Cardiac muscle cell (in vitro differentiated cells and primary cell): ENCODE measurements around the gene GPC5. TPM values are rescaled to one million over a fixed set of nuclear protein-coding genes. Genes with fewer than 3 reads are reported as not detected.

Experiments used
- DNase-seq, 2 donors: peaks; one replicate each; pipeline versions ENCODE4 v3.0.0 to v3.0.0-alpha.2; 2010 to 2017; ENCODE audit warnings: low read depth in 1 of 2, low spot score in 1 of 2
- H3K27ac ChIP-seq: fragments of 200-600 bp; sonication (generic); 2 replicates; pipeline ENCODE4 v1.5.1; 2016
- H3K27me3 ChIP-seq: fragments of 200-600 bp; sonication (generic); 2 replicates; pipeline ENCODE4 v1.6.0; 2016; ENCODE audit warnings: control low read depth
- H3K36me3 ChIP-seq: fragments of 200-600 bp; sonication (generic); 2 replicates; pipeline ENCODE4 v1.5.1; 2016; ENCODE audit warnings: control low read depth
- H3K4me1 ChIP-seq: fragments of 200-600 bp; sonication (generic); 2 replicates; pipeline ENCODE4 v1.8.1; 2017; ENCODE audit warnings: low read depth, mild to moderate bottlenecking, mixed run types
- H3K4me3 ChIP-seq: fragments of 200-600 bp; sonication (generic); 2 replicates; pipeline ENCODE4 v1.5.1; 2016; ENCODE audit warnings: mild to moderate bottlenecking
- H3K9me3 ChIP-seq: fragments of 200-600 bp; sonication (generic); 2 replicates; pipeline ENCODE4 v1.5.1; 2017; ENCODE audit warnings: low read depth, mild to moderate bottlenecking, control low read depth
- polyA plus RNA-seq: library from polyadenylated mRNA; unstranded; fragments of >200 nt; fragmentation: Nextera tagmentation; extraction: Ambion mirVana; gene quantifications from 2 replicates; pipeline ENCODE4 v1.2.1, GENCODE V29; 2016
- total RNA-seq: library from RNA; depleted of rRNA; stranded (reverse); fragments of >200 nt; gene quantifications from 2 replicates; pipeline ENCODE4 v1.2.3, GENCODE V29; 2016
- TF ChIP-seq, protein P1 (sequence below): IDR thresholded peaks from 2 replicates; pipeline ENCODE4 v1.5.1; 2012; ENCODE audit warnings: low read depth, mild to moderate bottlenecking, low read length

GPC5 gene
- total and polyA plus RNA-seq, 2 experiments from 2014 or later, result 0.97 to 3.3 TPM

DNA sequence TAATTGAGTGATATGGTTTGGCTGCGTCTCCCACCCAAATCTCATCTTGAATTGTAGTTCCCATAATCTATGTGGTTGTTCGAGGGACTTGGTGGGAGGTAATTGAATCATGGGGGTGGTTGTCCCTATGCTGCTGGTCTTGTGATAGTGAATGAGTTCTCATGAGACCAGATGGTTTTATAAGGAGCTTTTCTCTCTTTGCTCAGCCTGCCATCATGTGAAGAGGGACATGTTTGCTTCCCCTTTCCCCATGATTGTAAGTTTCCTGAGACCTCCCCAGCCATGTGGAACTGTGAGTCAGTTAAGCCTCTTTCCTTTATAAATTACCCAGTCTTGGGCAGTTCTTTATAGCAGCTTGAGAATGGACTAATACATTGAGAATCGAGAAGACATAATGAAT lies 480.1 kb downstream of the GPC5 start:
- Histone ChIP-seq H3K4me3 (no peak overlapping the region), H3K27ac (no peak overlapping the region), H3K27me3 (no peaks in the 10 kb centered on the region), H3K36me3 (no peaks in the 10 kb centered on the region), H3K9me3 (no peaks in the 10 kb centered on the region), H3K4me1 (no peaks in the 10 kb centered on the region)
- TF ChIP-seq, protein P1, sequence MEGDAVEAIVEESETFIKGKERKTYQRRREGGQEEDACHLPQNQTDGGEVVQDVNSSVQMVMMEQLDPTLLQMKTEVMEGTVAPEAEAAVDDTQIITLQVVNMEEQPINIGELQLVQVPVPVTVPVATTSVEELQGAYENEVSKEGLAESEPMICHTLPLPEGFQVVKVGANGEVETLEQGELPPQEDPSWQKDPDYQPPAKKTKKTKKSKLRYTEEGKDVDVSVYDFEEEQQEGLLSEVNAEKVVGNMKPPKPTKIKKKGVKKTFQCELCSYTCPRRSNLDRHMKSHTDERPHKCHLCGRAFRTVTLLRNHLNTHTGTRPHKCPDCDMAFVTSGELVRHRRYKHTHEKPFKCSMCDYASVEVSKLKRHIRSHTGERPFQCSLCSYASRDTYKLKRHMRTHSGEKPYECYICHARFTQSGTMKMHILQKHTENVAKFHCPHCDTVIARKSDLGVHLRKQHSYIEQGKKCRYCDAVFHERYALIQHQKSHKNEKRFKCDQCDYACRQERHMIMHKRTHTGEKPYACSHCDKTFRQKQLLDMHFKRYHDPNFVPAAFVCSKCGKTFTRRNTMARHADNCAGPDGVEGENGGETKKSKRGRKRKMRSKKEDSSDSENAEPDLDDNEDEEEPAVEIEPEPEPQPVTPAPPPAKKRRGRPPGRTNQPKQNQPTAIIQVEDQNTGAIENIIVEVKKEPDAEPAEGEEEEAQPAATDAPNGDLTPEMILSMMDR, result no peak
- no peak for DNase-seq

DNA sequence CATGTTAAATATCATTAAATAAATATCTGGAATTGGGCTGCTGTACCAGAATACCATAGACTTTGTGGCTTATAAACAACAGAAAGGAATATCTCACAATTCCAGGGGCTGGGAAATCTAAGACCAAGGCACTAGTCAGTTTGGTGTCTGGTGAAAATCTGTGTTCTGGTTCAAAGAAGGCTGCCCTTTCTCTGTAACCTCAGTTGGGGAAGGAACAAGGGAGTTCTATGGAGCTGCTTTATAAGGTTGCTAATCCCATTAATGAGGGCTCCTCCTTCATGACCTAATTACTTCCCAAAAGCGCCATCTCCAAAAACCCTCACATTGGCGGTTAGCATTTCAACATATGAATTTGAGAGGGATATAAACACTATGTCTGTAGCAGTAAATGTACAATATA lies 480.9 kb downstream of the GPC5 start:
- H3K4me1 ChIP-seq, result no peaks in the 10 kb centered on the region
- no peak for DNase-seq
- no peaks in the 10 kb centered on the region for H3K36me3 ChIP-seq
- no peaks in the 10 kb centered on the region for H3K9me3 ChIP-seq
- H3K27me3 ChIP-seq, result no peaks in the 10 kb centered on the region
- H3K27ac ChIP-seq, result no peak overlapping the region
- TF ChIP-seq, protein P1, result no peak
- no peak overlapping the region for H3K4me3 ChIP-seq

DNA sequence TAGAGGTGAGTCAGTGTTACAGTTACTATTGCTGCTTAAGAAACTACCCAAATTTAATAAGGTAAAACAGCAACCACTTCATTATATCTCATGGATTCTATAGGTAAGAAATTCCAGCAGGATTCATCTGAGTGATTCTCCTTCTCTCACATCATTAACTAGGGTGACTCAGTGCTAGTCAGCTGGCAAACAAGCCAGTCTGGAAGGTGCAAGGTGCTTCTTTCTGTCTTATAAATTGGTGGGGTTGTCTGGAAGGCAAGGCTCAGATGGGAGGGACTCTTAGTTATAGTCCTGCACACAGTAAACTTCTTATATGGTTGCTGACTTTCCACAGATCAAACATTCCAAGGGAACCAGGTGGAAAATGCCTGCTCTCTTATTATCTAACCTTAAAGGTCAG lies 484.5 kb downstream of the GPC5 start:
- no peak overlapping the region for H3K27ac ChIP-seq
- no peaks in the 10 kb centered on the region for H3K27me3 ChIP-seq
- H3K4me3 ChIP-seq, result no peak overlapping the region
- no peaks in the 10 kb centered on the region for H3K9me3 ChIP-seq
- no peaks in the 10 kb centered on the region for H3K36me3 ChIP-seq
- no peaks in the 10 kb centered on the region for H3K4me1 ChIP-seq
- no peak for DNase-seq
- TF ChIP-seq, protein P1, result no peak

DNA sequence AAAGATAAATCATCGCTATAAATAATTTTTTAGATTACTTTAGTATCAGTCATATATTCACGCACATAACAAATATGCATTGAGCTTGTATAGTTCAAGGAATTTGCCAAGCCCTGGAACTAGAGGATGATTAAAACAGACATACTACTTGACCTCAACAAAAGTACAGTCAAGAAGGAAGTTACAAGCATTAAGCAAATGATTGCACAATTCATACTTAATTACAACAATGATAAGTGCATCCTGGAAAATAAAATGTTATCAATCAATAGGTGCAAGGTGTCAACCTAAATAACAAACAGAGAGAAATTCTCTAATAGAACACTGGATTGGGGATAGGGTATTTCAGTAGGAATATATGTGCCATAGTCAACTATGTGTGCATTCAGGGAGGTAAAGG lies 491.2 kb downstream of the GPC5 start:
- H3K27me3 ChIP-seq, result no peaks in the 10 kb centered on the region
- no peak for DNase-seq
- TF ChIP-seq, protein P1, result no peak
- H3K4me1 ChIP-seq, result no peaks in the 10 kb centered on the region
- H3K27ac ChIP-seq, result no peak overlapping the region
- no peak overlapping the region for H3K4me3 ChIP-seq
- peaks cover 6% of the 10 kb centered on the region for H3K9me3 ChIP-seq
- no peaks in the 10 kb centered on the region for H3K36me3 ChIP-seq

DNA sequence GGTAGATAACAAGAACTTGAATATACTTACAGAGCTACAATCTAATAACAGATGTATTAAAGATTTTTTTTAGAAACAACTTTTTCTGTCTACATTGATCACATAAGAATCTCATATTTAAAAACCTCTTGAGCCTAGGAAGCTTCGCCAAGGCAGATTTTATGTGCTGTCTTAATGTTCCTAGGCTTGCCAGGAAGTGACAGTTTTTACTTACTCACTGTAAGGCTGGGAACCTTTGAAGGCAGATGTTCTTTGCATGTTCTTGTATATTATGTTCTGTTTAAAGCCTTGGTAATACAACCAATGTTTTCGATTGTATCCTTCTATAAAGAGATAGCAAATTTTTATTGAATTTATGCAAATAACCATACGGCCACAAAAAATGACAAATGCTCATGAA lies 492.7 kb downstream of the GPC5 start:
- Histone ChIP-seq H3K36me3 (no peaks in the 10 kb centered on the region), H3K27ac (no peak overlapping the region), H3K4me1 (no peaks in the 10 kb centered on the region), H3K4me3 (no peak overlapping the region), H3K27me3 (no peaks in the 10 kb centered on the region), H3K9me3 (peaks cover 6% of the 10 kb centered on the region)
- DNase-seq, result no peak
- TF ChIP-seq, protein P1, result no peak

DNA sequence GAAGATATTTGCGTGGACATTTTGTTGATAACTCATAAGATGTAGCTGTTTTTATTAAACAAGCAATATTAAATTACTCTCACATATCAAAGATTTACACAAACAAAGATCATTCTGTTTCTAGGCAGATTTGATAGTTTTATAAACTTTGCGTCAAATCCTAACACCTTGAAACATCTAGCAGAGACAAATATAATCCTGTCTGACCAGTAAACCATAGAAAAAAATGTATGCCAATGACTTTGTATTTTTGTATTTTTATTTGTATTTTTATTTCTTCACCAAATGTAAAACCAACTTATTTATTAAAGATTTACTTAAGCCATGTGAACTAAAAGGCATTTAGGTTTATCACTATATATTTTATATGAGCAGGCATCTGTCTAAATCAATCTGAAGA lies 494.6 kb downstream of the GPC5 start:
- Histone ChIP-seq H3K9me3 (peaks cover 6% of the 10 kb centered on the region), H3K4me1 (no peaks in the 10 kb centered on the region), H3K27ac (no peak overlapping the region), H3K36me3 (no peaks in the 10 kb centered on the region), H3K27me3 (no peaks in the 10 kb centered on the region), H3K4me3 (no peak overlapping the region)
- DNase-seq, result no peak
- TF ChIP-seq, protein P1, result no peak
